HCT116 (cell line): ENCODE measurements around the gene TRPM5. TPM values are rescaled to one million over a fixed set of nuclear protein-coding genes. Genes with fewer than 3 reads are reported as not detected.

Experiments used
- ATAC-seq: fragments of 200-7000 bp; cut with Tn5 transposase; 2 replicates; pipeline ENCODE4 v1.9.1; 2020; ENCODE audit warnings: mild to moderate bottlenecking, moderate library complexity
- BruUV-seq: library from RNA; stranded (reverse); fragments of 400-500 nt; replicated peaks from 2 replicates; lab custom pipeline; 2021; lab: Mats Ljungman, UMichigan
- CTCF ChIA-PET: fragments of 300-600 bp; sonication (Branson Sonifier 250); formaldehyde crosslinking; loops from one replicate; lab custom pipeline; 2021; ENCODE audit warnings: antibody characterized with exemption; lab: Charles Lee
- POLR2A ChIA-PET: fragments of 300-600, 350-600 bp; sonication (Branson Sonifier 250); formaldehyde crosslinking; loops from one replicate; lab custom pipeline; 2021; ENCODE audit warnings: antibody characterized with exemption; lab: Charles Lee
- RAD21 ChIA-PET, 2 experiments: fragments of 300-600 bp; sonication (Branson Sonifier 250); formaldehyde crosslinking; loops; one replicate each; lab custom pipeline; 2023; ENCODE audit warnings: low total read pairs in 2 of 2; ENCODE audit not compliant: uncharacterized antibody in 2 of 2, unreplicated experiment in 2 of 2, low non-redundant PET in 1 of 2; lab: Charles Lee
- DNase-seq: peaks from one replicate; pipeline ENCODE4 v3.0.0-alpha.2; 2010; ENCODE audit warnings: low read depth, low spot score
- H2AFZ ChIP-seq: fragments of 200-600 bp; shearing (Covaris generic), sonication (generic); 2 replicates; pipeline ENCODE4 v1.6.1; 2017; ENCODE audit warnings: low read depth, mixed run types, mixed read lengths, antibody characterized with exemption, low read length; ENCODE audit not compliant: poor library complexity, severe bottlenecking
- H3K27ac ChIP-seq: 2 replicates; pipeline ENCODE4 v1.5.1; 2012; ENCODE audit warnings: low read depth, low read length
- H3K27me3 ChIP-seq: fragments of 200-600 bp; sonication (generic); 2 replicates; pipeline ENCODE4 v1.6.1; 2016; ENCODE audit warnings: mixed run types, low read length, mixed read lengths; ENCODE audit not compliant: insufficient read depth
- H3K36me3 ChIP-seq, 2 experiments: fragments of 200-500 bp in 1 of 2; fragments of 200-600 bp in 1 of 2; sonication (Bioruptor generic) in 1 of 2; sonication (generic) in 1 of 2; 2 replicates each; pipeline versions ENCODE4 v1.5.1 to v1.6.1; 2014 to 2016; ENCODE audit warnings: low read length in 2 of 2, inconsistent platforms in 1 of 2, mixed read lengths in 1 of 2, mixed run types in 1 of 2; ENCODE audit not compliant: insufficient read depth in 2 of 2, control insufficient read depth in 1 of 2
- H3K4me1 ChIP-seq, 2 experiments: fragments of 200-600 bp in 1 of 2; sonication (generic) in 1 of 2; 2 replicates each; pipeline versions ENCODE4 v1.5.1 to v1.6.1; 2012 to 2017; ENCODE audit warnings: low read length in 2 of 2, inconsistent platforms in 1 of 2, mild to moderate bottlenecking in 1 of 2, mixed read lengths in 1 of 2, mixed run types in 1 of 2, moderate library complexity in 1 of 2; ENCODE audit not compliant: insufficient read depth in 2 of 2, control insufficient read depth in 1 of 2
- H3K4me2 ChIP-seq: fragments of 200-600 bp; sonication (generic); 2 replicates; pipeline ENCODE4 v1.6.1; 2017; ENCODE audit warnings: mixed run types, low read length, mixed read lengths
- H3K4me3 ChIP-seq, 2 experiments: fragments of 200-600 bp in 1 of 2; sonication (generic) in 1 of 2; replicated peaks in 1 of 2; 2 replicates each; pipeline ENCODE4 v1.5.1; 2011 to 2016; ENCODE audit warnings: low read length in 2 of 2, control low read depth in 1 of 2, low read depth in 1 of 2, mild to moderate bottlenecking in 1 of 2, mixed read lengths in 1 of 2, mixed run types in 1 of 2
- H3K79me2 ChIP-seq: fragments of 200-600 bp; sonication (generic); 2 replicates; pipeline ENCODE4 v1.6.1; 2017; ENCODE audit warnings: mild to moderate bottlenecking, mixed run types, low read length, moderate library complexity, mixed read lengths; ENCODE audit not compliant: insufficient read depth
- H3K9ac ChIP-seq: fragments of 200-600 bp; sonication (generic); 2 replicates; pipeline ENCODE4 v1.6.1; 2016; ENCODE audit warnings: low read length, mixed read lengths
- H3K9me2 ChIP-seq: fragments of 200-600 bp; sonication (generic), shearing (Covaris generic); 2 replicates; pipeline ENCODE4 v1.6.1; 2017; ENCODE audit warnings: mixed run types, mild to moderate bottlenecking, moderate library complexity; ENCODE audit not compliant: insufficient read depth
- H3K9me3 ChIP-seq, 2 experiments: fragments of 200-500 bp in 1 of 2; fragments of 200-600 bp in 1 of 2; sonication (Bioruptor generic) in 1 of 2; sonication (generic) in 1 of 2; 2 replicates each; pipeline ENCODE4 v1.6.1; 2014 to 2017; ENCODE audit warnings: low read length in 2 of 2, mixed read lengths in 2 of 2, inconsistent platforms in 1 of 2, low read depth in 1 of 2, mild to moderate bottlenecking in 1 of 2, mixed run types in 1 of 2, moderate library complexity in 1 of 2; ENCODE audit not compliant: control insufficient read depth in 1 of 2, insufficient read depth in 1 of 2
- H4K20me1 ChIP-seq: fragments of 200-600 bp; sonication (generic), shearing (Covaris generic); 2 replicates; pipeline ENCODE4 v1.6.1; 2017; ENCODE audit warnings: mixed run types, mild to moderate bottlenecking, moderate library complexity; ENCODE audit not compliant: insufficient read depth
- ATF3 ChIP-seq: IDR thresholded peaks from 2 replicates; pipeline ENCODE4 v1.6.1; 2012
- CBX3 ChIP-seq: IDR thresholded peaks from 2 replicates; pipeline ENCODE4 v1.6.1; 2012; ENCODE audit warnings: low read depth
- EZH2phosphoT487 ChIP-seq: fragments of 200-600 bp; IDR thresholded peaks from 2 replicates; pipeline ENCODE4 v1.6.1; 2018; ENCODE audit warnings: antibody characterized with exemption, borderline replicate concordance
- FOSL1 ChIP-seq: IDR thresholded peaks from 2 replicates; pipeline ENCODE4 v1.6.1; 2012; ENCODE audit warnings: low read depth
- SP1 ChIP-seq: IDR thresholded peaks from 2 replicates; pipeline ENCODE4 v1.6.1; 2012; ENCODE audit warnings: low read depth
- TCF7L2 ChIP-seq: IDR thresholded peaks from 2 replicates; pipeline ENCODE4 v1.7.0; 2011; ENCODE audit warnings: borderline replicate concordance, inconsistent platforms; ENCODE audit not compliant: insufficient read depth, insufficient read length; ENCODE audit errors: extremely low read depth
- ZBTB33 ChIP-seq: IDR thresholded peaks from 2 replicates; pipeline ENCODE4 v1.6.1; 2011; ENCODE audit warnings: mild to moderate bottlenecking, low read length, moderate library complexity; ENCODE audit not compliant: insufficient replicate concordance; ENCODE audit errors: extremely low read depth
- ZNF274 ChIP-seq: fragments of 200-500 bp; sonication (Bioruptor generic); IDR thresholded peaks from 2 replicates; pipeline ENCODE4 v1.6.1; 2014; ENCODE audit warnings: mild to moderate bottlenecking, low read depth, low read length, inconsistent platforms
- intact Hi-C: fragments of 100-400 bp; cut with micrococcal nuclease; formaldehyde crosslinking; loops from 2 replicates; pipeline ENCODE4 v1.10.0; 2022
- total RNA-seq: library from RNA; stranded (reverse); gene quantifications from one replicate; pipeline ENCODE4 v1.2.1, GENCODE V29; 2021; ENCODE audit not compliant: unreplicated experiment

The TRPM5 gene
- total RNA-seq, 1 experiment from 2014 or later, result 0.07 TPM

DNA sequence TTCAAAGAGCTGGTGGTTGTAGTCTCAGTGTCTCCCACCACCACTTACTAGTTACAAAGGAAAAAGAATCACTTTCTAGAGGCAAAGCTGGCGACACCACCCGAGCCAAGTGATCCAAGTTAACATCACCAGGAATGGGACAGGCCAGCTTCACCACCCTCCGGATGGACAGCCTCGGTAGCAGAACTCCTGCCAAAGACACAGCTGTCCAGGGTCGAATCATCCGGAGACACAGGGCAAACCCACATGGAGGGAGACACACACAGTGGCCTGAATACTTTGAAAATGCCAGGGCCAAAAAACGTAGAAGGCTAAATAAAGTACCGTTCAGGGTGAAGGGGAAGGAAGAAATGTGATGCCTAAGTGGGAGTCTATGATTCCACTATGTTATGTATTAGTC lies 33.6 kb upstream of the TRPM5 start:
- H2AFZ ChIP-seq, result no peak overlapping the region
- H3K79me2 ChIP-seq, result no peaks in the 10 kb centered on the region
- no peak for DNase-seq
- no peaks in the 10 kb centered on the region for H4K20me1 ChIP-seq
- no peak overlapping the region for H3K9ac ChIP-seq
- no peak overlapping the region for H3K4me3 ChIP-seq
- TF ChIP-seq ZBTB33, result no peak
- TF ChIP-seq EZH2phosphoT487, result no peak
- no peak for TF ChIP-seq ATF3
- no peak for TF ChIP-seq CBX3
- TF ChIP-seq ZNF274, result no peak
- no peak for ATAC-seq
- no peaks in the 10 kb centered on the region for H3K4me1 ChIP-seq
- no TSS peak for BruUV-seq
- H3K27me3 ChIP-seq, result no peaks in the 10 kb centered on the region
- no peak overlapping the region for H3K4me2 ChIP-seq
- H3K9me3 ChIP-seq, result peaks cover 9 to 10% of the 10 kb centered on the region in 2 experiments; a peak in 2 of 4 replicates
- no peaks in the 10 kb centered on the region for H3K9me2 ChIP-seq
- no peak overlapping the region for H3K27ac ChIP-seq
- RAD21 ChIA-PET, result no interaction called here
- no peaks in the 10 kb centered on the region for H3K36me3 ChIP-seq
- CTCF ChIA-PET, result no interaction called here
- POLR2A ChIA-PET, result no interaction called here
- intact Hi-C loops, result no loop called here

DNA sequence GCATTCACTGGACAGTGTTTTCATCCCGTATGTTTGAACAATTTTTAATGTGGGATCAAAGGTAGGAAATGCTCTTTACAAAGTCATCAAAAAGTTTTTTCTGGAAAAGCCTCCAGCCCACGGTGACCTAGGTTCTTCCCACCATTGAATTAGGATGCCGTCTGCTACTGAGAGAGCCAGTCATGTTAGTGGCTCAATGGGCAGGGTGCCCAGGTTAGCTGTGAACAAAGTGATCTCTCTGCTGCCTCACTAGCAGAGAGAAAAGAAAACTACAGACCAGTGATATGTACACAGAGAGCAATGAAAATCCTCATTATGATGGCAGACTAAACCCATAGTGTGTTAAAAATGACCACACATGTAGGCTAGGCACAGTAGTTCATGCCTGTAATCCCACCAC lies 32.9 kb upstream of the TRPM5 start:
- CTCF ChIA-PET, result no interaction called here
- DNase-seq (no peak), ATAC-seq (no peak)
- Histone ChIP-seq H3K4me2 (no peak overlapping the region), H3K4me3 (no peak overlapping the region), H3K36me3 (no peaks in the 10 kb centered on the region), H3K27ac (no peak overlapping the region), H3K79me2 (no peaks in the 10 kb centered on the region), H3K27me3 (no peaks in the 10 kb centered on the region), H4K20me1 (no peaks in the 10 kb centered on the region), H3K4me1 (no peaks in the 10 kb centered on the region), H3K9me2 (no peaks in the 10 kb centered on the region), H3K9me3 (peaks cover 9 to 10% of the 10 kb centered on the region in 2 experiments; a peak in 2 of 4 replicates), H3K9ac (no peak overlapping the region), H2AFZ (no peak overlapping the region)
- no peak for TF ChIP-seq SP1
- no peak for TF ChIP-seq TCF7L2
- no peak for TF ChIP-seq FOSL1
- intact Hi-C loops, result no loop called here
- no TSS peak for BruUV-seq
- RAD21 ChIA-PET, result no interaction called here
- POLR2A ChIA-PET, result no interaction called here
